Small intestine (tissue), 16 donors: ENCODE measurements around the gene KRT26. TPM values are rescaled to one million over a fixed set of nuclear protein-coding genes. Genes with fewer than 3 reads are reported as not detected.

Experiments
- DNase-seq, 2 donors: peaks; one replicate each; pipeline versions ENCODE4 v3.0.0 to v3.0.0-alpha.2; 2013
- FAIRE-seq: peaks from 2 replicates; lab custom pipeline; 2012; peaks lifted over from hg19 to GRCh38; lab: Jason Lieb, UNC
- H3K27ac ChIP-seq, 3 donors: one replicate each; pipeline ENCODE4 v1.5.1; 2013; ENCODE audit warnings: low read length in 2 of 3, mild to moderate bottlenecking in 2 of 3, control low read depth in 1 of 3, inconsistent platforms in 1 of 3, low read depth in 1 of 3, moderate library complexity in 1 of 3
- H3K27me3 ChIP-seq, 3 donors: one replicate each; pipeline ENCODE4 v1.6.1; 2013; ENCODE audit warnings: low read length in 3 of 3, inconsistent platforms in 1 of 3; ENCODE audit not compliant: control insufficient read depth in 3 of 3, insufficient read depth in 3 of 3
- H3K36me3 ChIP-seq, 3 donors: one replicate each; pipeline ENCODE4 v1.6.1; 2013; ENCODE audit warnings: low read length in 3 of 3, inconsistent platforms in 1 of 3, low read depth in 1 of 3, mild to moderate bottlenecking in 1 of 3, moderate library complexity in 1 of 3; ENCODE audit not compliant: control insufficient read depth in 3 of 3, insufficient read depth in 2 of 3
- H3K4me1 ChIP-seq, 3 donors: one replicate each; pipeline ENCODE4 v1.6.1; 2013; ENCODE audit warnings: low read length in 2 of 3, inconsistent platforms in 1 of 3, low read depth in 1 of 3, mild to moderate bottlenecking in 1 of 3, moderate library complexity in 1 of 3; ENCODE audit not compliant: control insufficient read depth in 3 of 3, insufficient read depth in 2 of 3
- H3K4me3 ChIP-seq, 3 donors: one replicate each; pipeline ENCODE4 v1.5.1; 2013; ENCODE audit warnings: low read length in 3 of 3, control low read depth in 1 of 3, inconsistent platforms in 1 of 3, low read depth in 1 of 3, mild to moderate bottlenecking in 1 of 3, moderate library complexity in 1 of 3
- H3K9me3 ChIP-seq, 2 donors: one replicate each; pipeline ENCODE4 v1.6.1; 2013; ENCODE audit warnings: low read depth in 1 of 2, low read length in 1 of 2; ENCODE audit not compliant: control insufficient read depth in 2 of 2, insufficient read depth in 1 of 2
- WGBS, 3 donors: extraction: QIAGEN DNeasy Blood & Tissue Kit; methylation state at CpG; one replicate each; pipeline ENCODE4 v1.1.7; 2013; 5-methylcytosine and 5-hydroxymethylcytosine counted together
- long read RNA-seq, 10 donors: transcript quantifications; one replicate each; lab custom pipeline, GENCODE V29; 2026
- polyA plus RNA-seq, 4 donors: library from polyadenylated mRNA; stranded (reverse) in 3 of 4; unstranded in 1 of 4; fragments of 200-250 nt in 3 of 4; fragments of 120-200 nt in 1 of 4; gene quantifications; one replicate each; pipeline versions ENCODE4 v1.2.1 to v1.2.3, GENCODE V29; 2013
- donor health status: healthy with polysubstance abuse.
- donor health status: control.
- donor health status: control.
- donor health status: Bipolar disorder and iron deficiency.
- donor health status: healthy.

Gene KRT26, protein sequence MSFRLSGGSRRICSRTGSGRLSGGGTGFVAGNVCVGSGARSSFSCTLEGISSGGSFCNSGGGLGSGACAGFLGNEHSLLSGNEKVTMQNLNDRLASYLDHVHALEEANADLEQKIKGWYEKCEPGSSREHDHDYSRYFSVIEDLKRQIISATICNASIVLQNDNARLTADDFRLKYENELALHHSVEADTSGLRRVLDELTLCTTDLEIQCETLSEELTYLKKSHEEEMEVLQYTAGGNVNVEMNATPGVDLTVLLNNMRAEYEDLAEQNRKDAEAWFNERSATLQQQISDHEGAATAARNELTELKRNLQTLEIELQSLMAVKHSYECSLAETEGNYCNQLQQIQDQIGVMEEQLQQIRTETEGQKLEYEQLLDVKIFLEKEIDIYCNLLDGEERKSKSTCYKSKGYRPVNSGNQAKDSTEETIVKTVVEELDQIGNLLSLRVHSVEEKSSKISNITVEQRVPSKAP
- polyA plus RNA-seq: not detected
- long read RNA-seq, donor 1: 0 reads
- long read RNA-seq, donor 2: 0 reads
- long read RNA-seq, donor 3: 0 reads
- long read RNA-seq, donor 4: 0 reads
- long read RNA-seq, donor 5: 0 reads
- long read RNA-seq, donor 6: 0 reads
- long read RNA-seq, donor 7: 0 reads
- long read RNA-seq, donor 8: 0 reads
- long read RNA-seq, donor 9: 0 reads
- long read RNA-seq, donor 10: 0 reads

GRCh38 chr17:40772101-40772500 is at the start of gene KRT26:
TSS of gene KRT26 (minus strand) at chr17:40772201. CDS start at chr17:40772113, 88 bp downstream.
- no peaks in the 10 kb centered on the region for H3K4me1 ChIP-seq
- no peak within 1 kb of the TSS for H3K4me3 ChIP-seq
- 73 to 92% (median 84%) methylated on average over 3 of the region's 3 CpGs for WGBS, 3 donors
- DNase-seq: no peak
- no peak within 1 kb of the TSS for H3K27ac ChIP-seq
- H3K9me3 ChIP-seq: no peaks in the 10 kb centered on the region
- H3K36me3 ChIP-seq: no peaks in the 10 kb centered on the region
- H3K27me3 ChIP-seq: peaks cover 0 to 9% (median 4%) of the 10 kb centered on the region in 3 donors
- no peak for FAIRE-seq

DNA sequence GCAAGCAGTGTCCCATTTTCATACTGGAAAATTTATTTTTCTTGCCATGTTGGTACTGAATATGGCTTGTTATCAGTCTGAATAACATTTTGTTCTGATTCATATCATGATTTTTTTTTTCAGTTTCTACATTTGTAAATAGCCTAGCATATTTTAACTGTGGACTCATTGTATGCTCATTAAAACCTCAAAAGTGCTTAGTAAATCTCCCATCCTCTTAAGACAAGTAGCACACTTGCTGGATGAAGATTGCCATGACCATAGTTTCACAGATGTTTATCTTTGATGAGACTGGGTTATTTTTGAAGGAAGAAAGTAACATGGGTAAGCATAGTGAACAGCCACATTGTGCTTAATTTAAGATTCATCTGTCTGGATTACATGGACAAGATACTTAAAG is 49.5 kb upstream of the KRT26 start:
- Histone ChIP-seq H3K4me1 (peaks cover 0 to 7% (median 0%) of the 10 kb centered on the region in 3 donors), H3K9me3 (peaks cover 0 to 6% of the 10 kb centered on the region in 2 donors), H3K27me3 (no peaks in the 10 kb centered on the region), H3K4me3 (no peak overlapping the region), H3K27ac (no peak overlapping the region), H3K36me3 (peaks cover 0 to 7% (median 5%) of the 10 kb centered on the region in 3 donors)
- FAIRE-seq: no peak
- no peak for DNase-seq

DNA sequence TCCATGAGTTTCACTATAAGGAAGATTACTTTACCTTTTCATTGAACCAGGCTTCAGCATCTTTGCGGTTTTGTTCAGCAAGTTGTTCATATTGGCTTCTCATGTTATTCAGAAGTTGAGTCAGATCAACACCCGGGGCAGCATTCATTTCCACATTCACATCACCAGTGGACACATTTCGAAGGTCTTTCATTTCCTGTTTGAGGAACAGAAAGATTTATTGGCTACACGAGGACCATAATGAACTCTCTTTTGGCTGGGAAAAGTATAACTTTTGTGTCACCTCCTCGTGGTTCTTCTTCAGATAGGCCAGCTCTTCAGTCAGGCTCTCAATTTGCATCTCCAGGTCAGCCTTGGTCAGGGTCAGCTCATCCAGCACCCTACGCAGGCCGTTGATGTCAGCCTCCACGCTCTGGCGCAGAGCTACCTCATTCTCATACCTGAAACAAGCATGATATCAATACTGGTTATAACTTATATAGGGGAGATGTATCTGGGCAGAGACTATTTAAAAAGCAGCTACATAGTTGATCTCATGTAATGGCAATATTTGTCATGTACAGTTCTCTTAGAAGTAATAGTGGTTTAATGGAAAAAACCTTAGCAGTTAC is 48.3 kb upstream of the KRT26 start:
- FAIRE-seq: no peak
- H3K9me3 ChIP-seq: peaks cover 0 to 6% of the 10 kb centered on the region in 2 donors
- no peaks in the 10 kb centered on the region for H3K27me3 ChIP-seq
- H3K27ac ChIP-seq: no peak overlapping the region
- DNase-seq: no peak
- H3K4me1 ChIP-seq: peaks cover 0 to 7% (median 0%) of the 10 kb centered on the region in 3 donors
- H3K4me3 ChIP-seq: no peak overlapping the region
- WGBS, 3 donors: 82 to 93% (median 86%) methylated on average over 9 of the region's 9 CpGs
- H3K36me3 ChIP-seq: peaks cover 0 to 7% (median 5%) of the 10 kb centered on the region in 3 donors

DNA sequence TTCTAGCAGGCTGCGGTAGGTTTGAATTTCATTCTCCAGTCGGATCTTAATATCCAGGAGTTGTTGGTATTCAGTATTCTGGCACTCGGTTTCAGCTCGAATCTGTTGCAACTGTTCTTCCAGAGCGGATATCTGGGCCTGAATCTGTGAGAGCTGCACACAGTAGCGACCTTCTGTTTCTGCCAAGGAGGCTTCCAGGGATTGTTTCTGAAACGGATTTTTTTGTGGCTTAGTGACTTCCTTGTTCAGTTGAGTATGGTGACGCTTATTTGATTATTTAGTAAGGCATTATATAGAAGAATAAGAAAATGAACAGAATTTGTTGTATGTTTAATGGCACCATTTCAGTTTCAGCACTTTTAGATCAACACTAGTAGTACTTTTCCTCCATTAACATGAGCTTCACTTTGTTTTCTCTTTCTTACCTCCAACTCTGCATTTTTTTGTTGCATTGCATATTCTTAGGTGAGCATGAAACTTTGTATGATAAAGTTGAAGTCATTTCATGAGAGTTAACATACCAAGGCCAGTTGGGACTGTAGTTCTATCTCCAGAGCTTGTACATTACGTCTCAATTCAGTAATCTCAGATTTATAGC is 47.6 kb upstream of the KRT26 start:
- H3K9me3 ChIP-seq: peaks cover 0 to 6% of the 10 kb centered on the region in 2 donors
- peak overlapping the region in 2 of 3 donors; percentile 47 to 80 for H3K27ac ChIP-seq
- no peaks in the 10 kb centered on the region for H3K27me3 ChIP-seq
- peaks cover 0 to 7% (median 0%) of the 10 kb centered on the region in 3 donors for H3K4me1 ChIP-seq
- peaks cover 0 to 7% (median 5%) of the 10 kb centered on the region in 3 donors for H3K36me3 ChIP-seq
- H3K4me3 ChIP-seq: peak overlapping the region; percentile 45 to 84 (median 81)
- FAIRE-seq (no peak), DNase-seq (peak in 1 of 2 donors; percentile 29)
- 49 to 71% (median 54%) methylated on average over 9 of the region's 9 CpGs for WGBS, 3 donors

DNA sequence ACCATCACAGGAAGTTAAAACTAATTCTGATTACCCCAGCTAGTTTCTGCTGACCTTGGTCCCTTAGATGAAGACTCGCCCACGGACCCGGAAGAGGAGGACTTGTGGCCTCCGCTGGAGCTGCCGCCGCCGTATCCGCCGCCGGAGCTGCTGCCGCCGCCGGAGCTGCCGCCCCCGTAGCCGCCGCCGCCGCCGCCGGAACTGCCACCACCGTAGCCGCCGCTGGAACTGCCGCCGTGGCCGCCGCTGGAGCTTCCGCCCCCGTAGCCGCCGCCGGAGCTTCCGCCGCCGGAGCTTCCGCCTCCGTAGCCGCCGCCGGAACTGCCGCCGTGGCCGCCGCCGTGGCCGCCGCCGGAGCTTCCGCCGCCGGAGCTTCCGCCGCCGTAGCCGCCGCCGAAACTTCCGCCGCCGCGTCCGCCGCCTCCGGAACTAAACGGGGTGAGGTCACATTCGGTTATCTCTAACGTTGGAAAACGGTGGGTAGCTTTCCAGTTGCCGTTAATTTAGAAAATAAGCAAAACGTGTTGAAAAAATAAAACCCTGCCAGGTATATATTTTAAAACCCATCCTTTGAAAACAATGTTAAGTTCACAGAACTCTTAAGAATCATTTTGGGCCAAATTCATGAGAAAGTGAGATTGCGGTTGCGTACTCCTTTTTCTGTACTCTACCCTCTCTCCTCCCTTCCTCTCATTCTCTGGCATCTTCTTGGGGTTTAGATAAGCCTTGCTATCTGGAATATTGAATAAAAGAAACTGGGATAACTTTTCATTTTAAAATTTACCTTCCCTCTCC is 46.9 kb upstream of the KRT26 start:
- 1 to 2% (median 2%) methylated on average over 61 to 73 of the region's 73 CpGs for WGBS, 3 donors

DNA sequence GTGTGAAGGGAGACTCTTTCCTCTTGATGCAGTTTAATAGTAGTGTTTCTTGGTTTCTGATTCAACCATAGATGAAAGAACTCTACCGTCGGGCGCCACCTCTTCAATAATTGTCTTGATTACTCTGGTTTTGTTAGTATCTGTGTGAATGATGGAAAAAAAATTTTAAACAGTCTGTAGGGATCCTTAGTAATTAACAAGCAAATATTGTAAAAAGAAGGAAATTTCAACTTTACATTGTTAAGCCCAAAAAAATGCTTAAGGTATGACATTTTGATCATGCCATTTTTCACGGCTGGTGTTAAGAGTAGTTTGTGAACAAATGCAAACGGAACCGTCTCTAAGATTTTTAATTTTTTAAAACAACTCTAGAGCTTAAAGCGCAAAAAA is 46.3 kb upstream of the KRT26 start:
- FAIRE-seq (no peak), DNase-seq (peak in 1 of 2 donors; percentile 9)
- WGBS, 3 donors: 7 to 12% (median 12%) methylated on average over 7 of the region's 7 CpGs

More for the DNA sequence above, 46.9 kb upstream of the KRT26 start:
- no peaks in the 10 kb centered on the region for H3K27me3 ChIP-seq
- H3K27ac ChIP-seq: peak overlapping the region; percentile 80 to 94 (median 88)
- H3K36me3 ChIP-seq: peaks cover 0 to 7% (median 5%) of the 10 kb centered on the region in 3 donors
- peak; percentile 78 to 94 for DNase-seq
- peaks cover 0 to 6% of the 10 kb centered on the region in 2 donors for H3K9me3 ChIP-seq
- H3K4me3 ChIP-seq: peak overlapping the region; percentile 76 to 84 (median 81)
- peaks cover 0 to 7% (median 0%) of the 10 kb centered on the region in 3 donors for H3K4me1 ChIP-seq
- FAIRE-seq: no peak

DNA sequence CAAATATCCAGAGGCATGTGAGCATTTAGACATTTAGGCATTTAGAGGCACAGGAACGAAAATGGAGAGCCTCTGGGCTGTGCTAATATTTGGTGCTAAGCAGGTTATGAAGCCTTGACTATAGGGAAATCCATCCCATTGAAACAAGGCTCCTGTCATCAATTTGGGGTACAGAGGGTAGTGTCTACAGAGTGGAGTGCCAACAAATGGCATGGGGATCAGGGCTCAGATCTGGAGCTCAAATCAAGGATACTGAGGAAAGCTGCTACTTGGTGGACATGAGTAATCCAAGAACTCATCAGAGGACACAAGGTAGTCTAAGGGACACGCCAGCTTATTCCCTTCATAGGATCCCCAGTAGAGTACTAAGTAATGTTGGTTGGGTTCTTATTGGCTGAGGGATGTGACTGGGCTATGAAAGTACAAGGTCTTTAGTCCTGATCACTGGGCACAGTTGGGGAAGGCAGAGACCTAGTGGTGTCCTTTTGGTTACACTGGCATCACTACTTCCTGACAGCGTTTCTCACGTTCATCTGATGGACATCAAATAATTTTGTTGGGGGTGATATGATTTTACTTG is 45.2 kb upstream of the KRT26 start:
- H3K36me3 ChIP-seq: peaks cover 0 to 7% (median 3%) of the 10 kb centered on the region in 3 donors
- WGBS, 3 donors: 97 to 99% (median 98%) methylated on average over 4 of the region's 4 CpGs
- DNase-seq (no peak), FAIRE-seq (no peak)
- no peak overlapping the region for H3K27ac ChIP-seq
- peaks cover 0 to 6% of the 10 kb centered on the region in 2 donors for H3K9me3 ChIP-seq
- peaks cover 0 to 7% (median 0%) of the 10 kb centered on the region in 3 donors for H3K4me1 ChIP-seq
- peaks cover 0 to 6% (median 0%) of the 10 kb centered on the region in 3 donors for H3K27me3 ChIP-seq
- H3K4me3 ChIP-seq: no peak overlapping the region

More for the DNA sequence above, 46.3 kb upstream of the KRT26 start:
- Histone ChIP-seq H3K27me3 (no peaks in the 10 kb centered on the region), H3K36me3 (peaks cover 0 to 7% (median 5%) of the 10 kb centered on the region in 3 donors), H3K9me3 (peaks cover 0 to 6% of the 10 kb centered on the region in 2 donors), H3K27ac (peak overlapping the region; percentile 70 to 94 (median 88)), H3K4me1 (peaks cover 0 to 7% (median 0%) of the 10 kb centered on the region in 3 donors), H3K4me3 (peak overlapping the region; percentile 74 to 81 (median 76))
